GM20431 (cell line): Measurements from ENCODE around the gene ROBO1.

ENCODE experiments used
- in situ Hi-C: fragments of 300-500 bp; cut with MseI, MboI; formaldehyde crosslinking; loops from one replicate; pipeline ENCODE4 v1.15.0; 2020; ENCODE audit warnings: low sequenced_read_pairs; ENCODE audit not compliant: unreplicated experiment

Gene ROBO1

DNA sequence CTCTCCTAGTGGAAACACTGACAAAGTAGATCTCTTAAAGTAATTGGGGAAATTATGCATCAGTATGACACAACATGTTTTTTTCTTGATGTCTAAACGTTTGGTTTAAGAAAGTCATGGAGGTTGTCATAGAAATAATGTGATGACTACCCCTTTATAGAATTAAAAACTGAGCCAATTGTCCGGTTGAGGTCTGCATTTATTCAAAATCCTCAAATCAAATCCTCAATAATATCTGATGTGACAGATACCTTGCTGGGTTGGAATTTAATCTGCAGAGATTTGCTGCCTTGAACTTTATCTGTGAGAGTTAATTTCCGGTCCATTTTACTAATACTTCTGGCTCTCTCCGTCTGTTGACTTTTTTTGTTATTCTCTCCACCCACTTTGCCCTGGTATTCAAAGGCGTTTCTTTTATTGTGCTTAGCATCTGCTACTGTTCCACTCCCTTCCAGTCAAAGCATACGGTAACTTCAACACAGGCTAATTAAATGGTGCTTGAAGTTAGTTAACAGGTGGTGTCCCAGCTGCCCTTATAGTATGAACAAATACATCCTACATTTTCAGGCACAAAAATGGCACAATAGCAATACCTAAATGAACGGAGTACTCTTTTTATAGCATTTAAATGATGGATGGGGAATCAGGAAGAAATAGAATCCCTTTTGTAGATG lies 628.3 kb downstream of the ROBO1 start:
- in situ Hi-C loops: no loop called here

DNA sequence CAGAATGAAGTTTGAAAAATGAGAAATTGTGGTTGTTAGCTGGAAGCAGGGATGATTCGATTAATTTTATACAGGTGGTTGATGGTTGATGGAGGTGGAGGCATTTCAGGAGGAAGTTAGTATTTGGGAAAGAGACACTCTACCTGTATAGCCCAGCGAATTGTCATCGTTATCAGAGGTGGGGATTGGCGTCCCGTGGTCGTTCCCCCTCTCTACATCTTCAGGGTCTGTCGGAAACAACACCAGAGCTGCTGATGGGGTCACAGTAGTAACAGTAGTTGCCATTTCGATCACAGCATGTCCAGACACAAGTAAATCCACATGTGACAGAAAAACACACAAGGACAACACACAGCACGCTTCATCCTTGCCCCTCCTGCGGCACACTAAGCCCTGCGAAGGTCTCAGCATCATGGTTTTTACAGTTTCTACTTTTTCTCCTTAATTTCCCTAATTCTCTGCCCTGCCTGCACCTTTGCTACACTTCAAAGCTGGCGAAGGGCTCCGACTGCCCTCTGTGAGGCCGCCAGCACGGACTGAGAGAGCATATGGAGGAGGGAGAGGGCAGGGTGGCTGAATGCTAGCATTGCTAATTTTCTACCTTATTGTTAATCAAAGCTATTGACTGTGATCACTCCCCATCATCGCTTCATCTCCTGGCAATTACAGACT lies 642.3 kb downstream of the ROBO1 start:
- in situ Hi-C loops: no loop called here

DNA sequence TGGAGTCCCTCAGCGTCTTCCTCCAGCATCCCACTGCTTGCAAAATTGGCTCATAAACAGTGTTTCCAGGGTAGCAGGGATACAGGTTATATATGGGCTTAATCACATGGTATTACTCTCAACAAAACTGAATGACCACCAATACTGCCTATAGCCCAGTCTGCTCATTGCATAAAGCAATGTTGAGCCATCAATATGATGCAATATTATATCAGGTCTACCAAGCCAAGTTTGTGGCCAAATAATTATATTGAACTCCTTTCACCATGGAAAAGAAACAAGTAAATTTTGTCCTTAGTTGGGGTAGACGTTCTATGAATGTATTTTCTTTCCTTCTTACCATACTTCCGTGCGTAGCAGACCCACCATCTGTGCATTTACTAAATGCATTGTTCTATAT lies 652.3 kb downstream of the ROBO1 start:
- in situ Hi-C loops: no loop called here

DNA sequence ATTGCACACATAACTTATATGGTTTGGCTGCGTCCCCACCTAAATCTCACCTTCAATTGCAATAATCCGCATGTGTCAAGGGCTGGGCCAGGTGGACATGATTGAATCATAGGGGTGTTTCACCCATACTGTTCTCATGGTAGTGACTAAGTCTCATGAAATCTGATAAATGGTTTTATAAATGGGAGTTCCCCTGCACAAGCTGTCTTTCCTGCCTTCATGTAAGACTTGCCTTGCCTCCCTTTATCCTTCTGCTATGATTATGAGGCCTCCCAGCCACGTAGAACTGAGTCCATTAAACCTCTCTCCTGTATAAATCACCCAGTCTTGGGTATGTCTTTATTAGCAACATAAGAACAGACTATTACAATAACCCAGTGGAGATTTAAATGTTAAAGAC lies 653.9 kb downstream of the ROBO1 start:
- in situ Hi-C loops: no loop called here

DNA sequence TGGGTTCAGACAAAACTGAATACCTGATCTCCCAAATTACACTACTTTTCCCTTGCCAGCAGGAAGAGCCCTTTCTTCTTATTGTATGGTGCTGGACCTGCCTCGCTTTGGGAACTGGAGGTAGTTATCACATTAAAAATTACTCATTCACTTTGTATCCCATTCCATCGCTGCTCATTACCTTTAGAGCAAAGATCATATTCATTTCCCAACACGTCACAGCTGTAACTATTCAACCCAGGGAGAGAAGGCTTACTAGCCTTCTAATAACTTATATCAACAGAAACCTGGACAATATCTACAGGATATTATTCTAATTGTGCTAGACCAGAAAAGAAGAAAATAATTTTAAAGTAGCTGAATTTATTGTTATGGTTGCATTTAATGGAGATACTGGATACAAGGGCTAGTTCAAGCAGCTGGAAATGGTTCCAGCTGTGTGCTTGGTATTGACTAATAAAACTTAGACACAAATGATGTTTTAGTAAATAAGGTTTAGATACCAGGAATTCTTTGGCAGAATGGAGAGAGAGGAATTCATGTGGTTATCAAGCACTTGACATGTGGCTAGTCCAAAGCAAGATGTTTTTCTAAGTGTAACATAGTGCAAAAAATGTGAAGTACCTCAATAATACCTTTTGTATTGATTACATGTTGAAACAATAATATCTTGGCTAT lies 656.3 kb downstream of the ROBO1 start:
- in situ Hi-C loops: no loop called here

DNA sequence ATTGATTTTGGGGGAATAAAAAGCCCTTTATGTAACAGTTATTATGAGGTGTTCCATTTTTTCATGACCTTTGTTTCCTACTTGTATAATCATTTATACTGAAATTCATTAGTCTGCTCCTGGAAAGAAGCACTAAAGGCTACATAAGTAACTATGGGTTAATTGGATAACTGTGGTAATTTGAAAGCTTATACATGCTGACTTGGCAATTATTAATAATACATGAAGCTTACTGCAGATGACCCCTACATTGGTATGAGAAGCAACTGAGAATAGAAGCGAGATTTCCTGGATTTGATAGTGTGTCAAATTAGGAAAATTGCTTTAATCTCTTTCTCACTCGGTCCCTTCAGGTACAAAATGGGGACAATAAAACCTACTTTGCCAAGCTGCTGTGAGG lies 658.0 kb downstream of the ROBO1 start:
- in situ Hi-C loops: no loop called here

DNA sequence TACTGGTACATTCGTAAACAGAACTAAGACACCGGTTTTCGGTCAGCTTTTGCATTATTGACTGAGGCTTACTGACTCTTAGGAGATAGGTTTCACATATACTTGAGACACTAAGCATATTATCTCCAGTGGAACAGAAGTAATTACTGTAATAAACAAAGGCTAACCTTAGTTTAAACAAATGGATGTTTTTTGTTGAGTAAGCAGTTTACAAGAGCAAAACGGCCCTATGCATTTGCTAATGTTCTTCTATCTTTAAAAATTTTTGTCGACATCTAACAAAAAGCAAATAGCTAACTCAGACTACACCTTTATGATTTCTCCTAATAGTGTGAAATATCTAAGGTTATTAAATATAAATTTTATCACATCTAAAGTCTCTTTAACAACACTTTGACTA lies 664.5 kb downstream of the ROBO1 start:
- in situ Hi-C loops: no loop called here

DNA sequence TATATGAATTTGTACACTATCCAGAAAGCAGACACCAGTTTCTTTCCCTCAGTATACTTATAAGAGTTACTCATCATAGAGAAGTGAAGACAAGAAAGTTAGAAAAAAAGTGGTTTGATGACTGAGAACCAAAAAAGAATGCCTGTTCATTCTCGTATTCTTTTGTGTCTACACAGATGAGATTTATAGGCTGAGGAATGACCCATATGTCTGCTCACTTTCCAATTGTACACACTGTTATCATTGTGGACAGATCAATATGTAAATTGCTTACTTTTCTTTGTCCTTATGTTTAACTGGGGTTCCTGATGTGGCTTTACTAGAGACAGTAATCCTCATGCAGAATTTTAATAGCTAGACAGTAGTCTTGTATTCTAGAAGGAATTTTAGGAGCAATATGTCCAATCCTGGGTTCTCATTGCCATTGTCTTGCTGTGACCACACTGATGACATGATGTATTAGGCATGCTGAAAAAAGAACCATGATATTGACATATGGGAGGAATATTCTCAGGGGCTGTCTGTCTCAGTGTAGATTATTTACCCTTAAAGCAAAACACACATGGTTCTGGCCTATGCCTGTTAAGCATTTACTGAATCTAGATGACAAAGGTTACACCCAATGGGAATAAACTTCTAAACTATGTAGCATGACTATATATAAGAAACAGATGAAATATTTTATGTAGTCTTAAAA lies 669.7 kb downstream of the ROBO1 start:
- in situ Hi-C loops: no loop called here

DNA sequence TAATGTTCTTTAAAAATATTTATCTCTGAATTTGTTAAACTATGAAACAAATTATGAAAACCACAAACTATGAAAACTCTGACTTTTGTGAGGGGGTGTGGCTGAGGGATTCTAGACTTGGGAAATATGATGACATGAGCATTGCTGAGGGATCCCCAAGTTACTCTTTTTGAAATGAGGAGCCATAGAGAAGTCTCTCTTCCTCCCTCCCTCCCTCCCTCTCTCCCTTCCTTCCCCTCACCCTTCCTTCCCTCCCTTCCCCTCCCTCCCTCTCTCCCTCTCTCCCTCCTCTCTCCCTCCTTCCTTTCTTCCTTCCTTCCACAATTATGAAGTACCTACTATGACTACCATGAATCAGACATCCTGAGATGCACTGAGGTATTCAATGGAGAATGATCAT lies 673.1 kb downstream of the ROBO1 start:
- in situ Hi-C loops: no loop called here

DNA sequence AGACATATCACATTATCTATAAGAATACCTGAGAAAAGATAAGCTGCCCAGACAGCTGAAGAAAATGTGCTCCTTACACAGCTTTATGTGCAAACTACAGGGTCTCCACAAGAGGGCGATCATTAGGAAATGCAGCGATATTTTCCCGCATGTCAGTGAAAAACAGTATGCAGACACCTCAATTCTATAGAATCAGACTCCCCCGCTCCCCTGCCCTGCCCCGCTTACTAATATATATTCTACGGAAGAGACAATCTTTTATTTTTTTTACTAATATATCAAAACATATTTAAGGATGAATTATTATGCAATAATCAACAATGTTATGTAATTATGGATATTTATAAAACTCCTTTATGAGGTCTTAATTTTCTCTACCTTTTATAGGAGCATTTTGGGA lies 681.3 kb downstream of the ROBO1 start:
- in situ Hi-C loops: no loop called here

DNA sequence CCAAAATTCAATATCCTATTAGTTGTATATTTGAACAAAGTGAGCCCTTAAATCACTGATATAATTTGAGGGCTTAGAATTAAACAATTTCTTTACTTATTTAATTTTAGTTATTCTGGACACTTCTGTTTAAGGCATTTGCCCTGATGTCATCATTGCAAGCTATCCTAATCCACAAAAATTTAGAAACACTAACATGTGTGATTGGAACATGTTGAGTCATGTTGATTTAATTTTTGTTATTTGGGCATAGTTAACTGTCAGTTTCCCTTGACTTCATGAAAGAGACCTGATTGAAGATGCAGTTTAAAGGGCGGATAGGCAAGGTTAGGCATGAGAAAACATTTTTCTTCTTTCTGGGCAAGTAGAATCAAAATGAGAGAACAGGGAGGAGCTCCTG lies 682.6 kb downstream of the ROBO1 start:
- in situ Hi-C loops: no loop called here

DNA sequence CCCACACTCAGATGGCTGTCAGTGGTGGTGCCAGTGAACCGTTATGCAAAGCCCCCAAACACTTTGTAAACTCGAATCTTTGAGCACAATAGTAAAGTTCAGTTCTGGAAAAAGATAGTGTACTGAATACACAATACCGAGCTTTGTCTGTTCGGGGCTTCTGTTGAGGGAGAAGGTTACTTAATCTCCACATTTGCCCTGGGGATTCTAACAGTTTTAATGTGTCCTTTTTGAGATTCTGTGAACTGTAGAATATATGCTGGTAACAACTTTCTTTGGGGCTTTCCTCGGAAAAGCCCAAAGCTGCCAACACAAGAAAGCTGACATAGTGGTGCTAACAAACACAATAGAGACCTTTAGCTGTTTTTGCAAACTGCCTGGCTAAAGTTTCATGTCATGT lies 686.5 kb downstream of the ROBO1 start:
- in situ Hi-C loops: no loop called here

DNA sequence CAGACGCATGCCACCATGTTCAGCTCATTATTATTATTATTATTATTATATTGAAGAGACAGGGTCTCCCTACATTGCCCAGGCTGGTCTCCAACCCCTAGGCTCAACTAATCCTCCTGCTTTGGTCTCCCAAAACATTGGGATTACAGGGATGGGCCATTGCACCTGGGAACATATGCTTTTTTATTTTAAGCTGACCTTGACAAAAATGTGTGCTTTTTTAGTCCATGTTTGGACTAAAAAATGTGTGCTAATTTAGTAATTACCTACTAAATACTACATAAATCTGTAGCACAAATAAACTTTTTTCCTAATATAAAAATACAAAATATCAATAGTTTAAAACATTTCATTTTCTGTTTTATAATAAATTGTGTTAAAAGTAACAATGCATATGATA lies 693.2 kb downstream of the ROBO1 start:
- in situ Hi-C loops: no loop called here

DNA sequence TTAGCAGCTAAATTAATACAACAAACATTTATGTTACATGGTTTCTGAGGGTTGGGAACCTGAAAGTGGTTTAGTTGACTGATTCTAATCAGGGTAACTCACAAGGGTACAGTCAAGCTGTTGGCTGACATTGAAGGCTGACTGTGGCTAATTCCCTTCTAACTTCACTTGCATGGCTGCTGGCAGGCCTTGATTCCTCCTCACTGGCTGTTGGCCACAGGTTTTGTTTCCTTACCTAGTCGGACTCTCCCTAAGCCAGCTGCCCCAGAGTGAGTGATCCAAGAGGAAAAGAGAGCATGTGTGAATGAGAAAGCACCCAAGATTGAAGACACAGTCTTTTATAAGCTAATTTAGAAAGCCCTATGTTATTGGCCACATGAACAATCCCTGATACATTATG lies 700.1 kb downstream of the ROBO1 start:
- in situ Hi-C loops: no loop called here

DNA sequence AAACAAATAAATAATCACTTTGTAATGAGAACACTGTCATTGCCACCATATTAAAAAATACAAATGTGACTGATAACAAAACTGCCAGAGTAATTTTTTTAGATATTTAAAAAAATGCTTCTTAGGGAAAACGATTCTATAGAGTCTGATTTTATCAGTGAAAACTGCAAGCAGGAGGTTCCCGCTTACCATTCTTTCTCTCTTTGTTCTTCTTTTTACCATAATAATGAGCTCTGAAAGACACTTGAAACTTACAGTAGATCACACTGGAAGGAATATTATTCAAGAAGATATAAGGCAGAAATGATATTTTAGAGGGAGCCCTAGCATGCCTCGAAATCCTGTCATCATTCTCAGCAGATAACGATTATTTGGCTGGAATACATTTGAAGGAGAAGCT lies 701.3 kb downstream of the ROBO1 start:
- in situ Hi-C loops: no loop called here

DNA sequence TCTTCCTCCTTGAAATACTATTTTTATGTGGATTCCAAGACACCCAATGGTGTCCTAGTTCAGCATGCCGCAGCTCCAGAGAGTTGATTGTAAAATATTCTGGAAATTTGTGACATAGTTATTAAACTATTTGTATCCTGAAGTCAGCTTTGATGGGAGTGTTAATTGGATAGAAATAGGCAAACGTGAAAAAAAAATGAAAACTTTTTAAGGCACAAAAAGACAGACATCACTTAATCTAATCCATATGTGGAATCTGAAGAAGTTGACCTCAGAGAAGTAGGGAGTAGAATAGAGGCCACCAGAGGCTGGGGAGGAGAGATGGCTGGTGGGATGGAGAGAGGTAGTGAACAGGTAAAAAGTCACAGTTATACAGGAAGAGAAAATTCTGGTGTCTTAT lies 704.2 kb downstream of the ROBO1 start:
- in situ Hi-C loops: no loop called here

DNA sequence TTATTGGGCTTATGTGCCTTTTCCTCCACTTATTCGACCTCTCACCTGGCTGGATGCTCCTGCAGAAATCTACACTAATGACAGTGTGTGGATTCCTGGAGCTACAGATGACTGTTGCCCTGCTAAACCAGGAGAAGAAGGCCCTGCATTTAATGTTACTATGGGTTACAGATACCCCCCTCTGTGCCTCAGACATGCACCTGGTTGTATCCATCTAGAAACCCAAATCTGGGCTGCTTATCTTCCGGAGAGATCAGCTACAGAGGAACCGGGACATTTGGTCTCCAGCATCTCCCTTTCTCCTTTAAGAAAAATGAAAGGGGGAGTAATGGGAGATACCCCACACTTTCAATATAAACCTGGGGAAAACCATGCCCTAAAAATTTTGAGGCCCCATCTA lies 710.0 kb downstream of the ROBO1 start:
- in situ Hi-C loops: no loop called here

DNA sequence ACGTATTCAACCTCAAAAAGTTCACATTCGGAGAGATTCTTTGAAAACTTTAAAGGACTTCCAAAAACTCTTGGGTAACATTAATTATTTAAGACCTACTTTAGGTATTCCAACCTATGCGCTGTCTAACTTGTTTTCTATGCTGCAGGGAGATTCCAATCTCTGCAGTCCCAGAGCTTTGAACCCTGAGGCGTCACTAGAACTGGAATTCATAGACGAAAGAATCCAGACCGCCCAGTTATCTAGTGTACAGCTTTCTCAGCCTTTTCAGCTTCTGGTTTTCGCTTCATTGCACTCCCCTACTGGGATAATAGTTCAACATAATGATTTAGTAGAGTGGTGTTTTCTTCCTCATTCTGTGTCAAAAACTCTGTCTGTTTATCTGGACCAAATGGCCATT lies 711.3 kb downstream of the ROBO1 start:
- in situ Hi-C loops: no loop called here

DNA sequence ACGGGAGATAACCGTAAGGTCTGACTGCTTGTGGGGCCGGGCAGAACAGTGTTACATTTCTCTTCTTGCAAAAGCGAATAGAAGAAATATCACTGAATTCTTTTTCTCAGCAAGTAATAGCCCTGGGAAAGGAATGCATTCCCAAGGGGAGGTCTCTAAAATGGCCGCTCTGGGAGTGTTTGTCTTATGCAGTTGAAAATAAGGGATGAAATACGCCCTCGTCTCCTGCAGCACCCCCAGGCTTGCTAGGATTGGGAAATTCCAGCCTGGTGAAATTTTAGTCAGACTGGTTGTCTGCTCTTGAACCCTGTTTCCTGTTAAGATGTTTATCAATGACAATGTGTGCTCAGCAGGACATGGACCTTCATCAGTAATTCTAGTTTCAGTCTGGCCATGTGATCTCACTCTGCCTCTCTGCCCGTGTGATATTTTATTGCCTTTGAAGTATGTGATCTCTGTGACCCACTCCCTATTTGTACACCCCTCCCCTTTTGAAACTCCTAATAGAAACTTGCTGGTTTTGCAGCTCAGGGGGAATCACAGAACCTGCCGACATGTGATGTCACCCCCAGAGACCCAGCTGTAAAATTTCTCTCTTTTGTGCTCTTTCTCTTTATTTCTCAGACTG lies 715.6 kb downstream of the ROBO1 start:
- in situ Hi-C loops: no loop called here

DNA sequence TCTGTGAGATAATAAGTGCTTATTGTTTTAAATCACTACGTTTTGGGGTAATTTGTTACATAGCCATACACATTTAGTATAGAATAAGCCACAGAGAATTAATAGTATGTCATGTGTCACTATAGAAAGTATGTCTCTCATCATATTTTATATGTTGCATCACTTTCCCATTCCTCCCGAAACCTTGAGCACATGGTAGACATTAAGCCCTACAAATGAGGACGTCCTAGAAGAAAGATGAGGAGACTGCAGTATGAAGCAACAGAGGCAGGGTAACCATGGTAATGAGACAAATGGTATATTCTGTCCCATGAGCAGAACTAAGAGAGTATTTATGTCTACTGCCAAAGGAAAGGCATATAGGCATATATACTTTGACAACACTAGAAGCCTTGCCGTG lies 720.2 kb downstream of the ROBO1 start:
- in situ Hi-C loops: no loop called here

DNA sequence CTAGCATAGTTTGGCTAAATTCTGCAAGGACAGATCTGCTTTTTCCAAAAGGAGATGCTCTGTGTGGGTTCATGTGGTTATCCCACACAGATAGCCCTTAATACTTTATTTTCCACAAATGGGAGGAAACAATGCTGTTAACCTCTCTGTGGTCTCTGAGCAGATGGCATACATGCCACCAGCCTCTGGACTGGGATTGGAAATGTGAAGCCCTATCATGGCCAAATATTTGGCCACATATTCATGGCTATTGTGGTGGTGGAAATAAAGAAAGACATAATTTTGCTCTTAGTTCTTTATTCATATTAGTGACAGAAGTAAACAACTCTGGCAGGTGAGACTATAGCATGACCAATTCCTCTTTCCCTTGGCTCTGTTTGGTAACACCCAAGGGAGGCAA lies 726.2 kb downstream of the ROBO1 start:
- in situ Hi-C loops: no loop called here
